Glutamatergic neuron (in vitro differentiated cells): Measurements from ENCODE around the gene EVC. TPM values are rescaled to one million over a fixed set of nuclear protein-coding genes. Genes with fewer than 3 reads are reported as not detected.

Experiments
- DNase-seq: peaks from one replicate; pipeline ENCODE4 v3.0.0; 2022
- H3K27ac Mint-ChIP-seq: one replicate; pipeline ENCODE4 v1.8.0; 2020; ENCODE audit warnings: mild to moderate bottlenecking, mixed read lengths, inconsistent platforms; ENCODE audit not compliant: unreplicated experiment
- H3K27me3 Mint-ChIP-seq: one replicate; pipeline ENCODE4 v1.8.0; 2020; ENCODE audit warnings: mild to moderate bottlenecking, moderate library complexity, mixed read lengths, inconsistent platforms; ENCODE audit not compliant: unreplicated experiment
- H3K36me3 Mint-ChIP-seq: one replicate; pipeline ENCODE4 v1.8.0; 2020; ENCODE audit warnings: mild to moderate bottlenecking, mixed read lengths, inconsistent platforms; ENCODE audit not compliant: unreplicated experiment
- H3K4me1 Mint-ChIP-seq: one replicate; pipeline ENCODE4 v1.8.0; 2020; ENCODE audit warnings: mild to moderate bottlenecking, low read depth, mixed read lengths, inconsistent platforms; ENCODE audit not compliant: unreplicated experiment
- H3K4me3 Mint-ChIP-seq: one replicate; pipeline ENCODE4 v1.8.0; 2020; ENCODE audit warnings: mild to moderate bottlenecking, mixed read lengths, inconsistent platforms; ENCODE audit not compliant: unreplicated experiment
- H3K9me3 Mint-ChIP-seq: one replicate; pipeline ENCODE4 v1.8.0; 2020; ENCODE audit warnings: mild to moderate bottlenecking, moderate library complexity, mixed read lengths, inconsistent platforms; ENCODE audit not compliant: unreplicated experiment
- total RNA-seq: library from RNA; stranded (reverse); fragmentation: NEBNext Ultra II Directional; extraction: Animal tissue kit (Norgen Biotek cat#: 25700); gene quantifications from one replicate; pipeline ENCODE4 v1.2.1, GENCODE V29; 2021; ENCODE audit not compliant: unreplicated experiment
- TF ChIP-seq, protein P1 (sequence below): fragments of 200-600 bp; sonication (generic); IDR thresholded peaks from one replicate; pipeline ENCODE4 v1.5.0; 2021; ENCODE audit not compliant: partially characterized antibody, unreplicated experiment

The EVC gene
- total RNA-seq, 1 donor from 2014 or later: 6.7 TPM

DNA sequence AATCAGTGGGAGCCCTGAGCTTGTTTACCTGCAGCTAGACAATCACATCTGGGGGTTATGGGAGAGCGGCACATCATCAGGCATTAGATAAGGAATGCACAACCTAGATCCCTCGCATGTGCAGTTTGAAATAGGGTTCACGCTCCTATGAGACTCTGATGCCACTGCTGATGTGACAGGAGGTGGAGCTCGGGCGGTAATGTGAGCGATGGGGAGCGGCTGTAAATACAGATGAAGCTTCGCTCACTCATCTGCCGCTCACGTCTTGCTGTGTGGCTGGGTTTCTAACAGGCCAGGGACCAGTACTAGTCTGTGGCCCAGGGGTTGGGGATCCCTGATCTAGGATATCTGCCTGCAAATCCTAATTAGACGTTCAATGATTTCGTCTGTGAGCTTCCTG, 91.6 kb downstream of the EVC start:
- no peak for DNase-seq
- TF ChIP-seq, protein P1, sequence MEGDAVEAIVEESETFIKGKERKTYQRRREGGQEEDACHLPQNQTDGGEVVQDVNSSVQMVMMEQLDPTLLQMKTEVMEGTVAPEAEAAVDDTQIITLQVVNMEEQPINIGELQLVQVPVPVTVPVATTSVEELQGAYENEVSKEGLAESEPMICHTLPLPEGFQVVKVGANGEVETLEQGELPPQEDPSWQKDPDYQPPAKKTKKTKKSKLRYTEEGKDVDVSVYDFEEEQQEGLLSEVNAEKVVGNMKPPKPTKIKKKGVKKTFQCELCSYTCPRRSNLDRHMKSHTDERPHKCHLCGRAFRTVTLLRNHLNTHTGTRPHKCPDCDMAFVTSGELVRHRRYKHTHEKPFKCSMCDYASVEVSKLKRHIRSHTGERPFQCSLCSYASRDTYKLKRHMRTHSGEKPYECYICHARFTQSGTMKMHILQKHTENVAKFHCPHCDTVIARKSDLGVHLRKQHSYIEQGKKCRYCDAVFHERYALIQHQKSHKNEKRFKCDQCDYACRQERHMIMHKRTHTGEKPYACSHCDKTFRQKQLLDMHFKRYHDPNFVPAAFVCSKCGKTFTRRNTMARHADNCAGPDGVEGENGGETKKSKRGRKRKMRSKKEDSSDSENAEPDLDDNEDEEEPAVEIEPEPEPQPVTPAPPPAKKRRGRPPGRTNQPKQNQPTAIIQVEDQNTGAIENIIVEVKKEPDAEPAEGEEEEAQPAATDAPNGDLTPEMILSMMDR: no peak
- Mint-ChIP-seq H3K27me3 (peaks cover 13% of the 10 kb centered on the region), H3K27ac (no peak overlapping the region), H3K4me3 (no peak overlapping the region), H3K36me3 (no peaks in the 10 kb centered on the region), H3K4me1 (no peaks in the 10 kb centered on the region), H3K9me3 (peaks cover 11% of the 10 kb centered on the region)

DNA sequence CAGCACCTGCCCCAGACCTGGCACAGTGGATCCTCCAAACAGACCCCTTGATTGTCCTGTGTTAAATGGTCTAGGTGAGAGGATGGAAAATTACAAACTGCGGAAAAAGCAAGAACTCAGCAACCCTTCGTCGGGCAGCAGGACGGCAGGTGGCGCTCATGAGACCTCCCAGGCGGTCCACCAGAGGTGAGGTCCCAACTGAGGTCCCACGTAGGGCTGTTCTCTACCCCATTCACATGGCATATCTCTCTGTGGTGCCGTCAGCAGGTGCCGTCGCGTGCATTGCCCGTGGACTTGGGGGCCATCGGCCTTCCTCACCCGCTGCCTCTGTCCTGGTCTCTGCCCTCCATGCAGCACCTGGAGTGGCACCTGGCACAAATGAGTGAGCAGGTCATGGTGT, 93.7 kb downstream of the EVC start:
- peaks cover 12% of the 10 kb centered on the region for H3K27me3 Mint-ChIP-seq
- no peak overlapping the region for H3K27ac Mint-ChIP-seq
- TF ChIP-seq, protein P1: no peak
- peaks cover 11% of the 10 kb centered on the region for H3K4me1 Mint-ChIP-seq
- H3K4me3 Mint-ChIP-seq: no peak overlapping the region
- no peak for DNase-seq
- peaks cover 12% of the 10 kb centered on the region for H3K9me3 Mint-ChIP-seq
- no peaks in the 10 kb centered on the region for H3K36me3 Mint-ChIP-seq

DNA sequence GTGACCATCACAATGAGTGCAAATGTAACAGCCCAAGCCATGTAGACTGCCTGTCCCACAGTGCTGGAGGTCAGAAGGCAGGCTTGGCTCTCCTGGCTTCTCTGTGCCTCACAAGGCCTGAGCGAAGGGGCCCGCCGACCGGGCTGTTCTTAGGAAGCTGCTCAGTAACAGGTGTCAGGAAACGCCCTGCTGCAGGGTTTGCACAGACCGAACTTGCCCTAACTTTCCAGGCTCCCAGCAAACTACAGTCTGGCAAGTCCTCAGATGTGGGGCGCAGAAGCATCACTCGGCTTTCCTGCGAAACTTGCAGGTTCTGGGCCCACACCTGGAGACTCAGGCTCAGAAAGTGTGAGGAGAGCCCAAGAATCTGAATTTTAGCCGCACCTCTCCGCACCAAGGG, 94.3 kb downstream of the EVC start:
- no peaks in the 10 kb centered on the region for H3K36me3 Mint-ChIP-seq
- TF ChIP-seq, protein P1: no peak
- peaks cover 11% of the 10 kb centered on the region for H3K4me1 Mint-ChIP-seq
- no peak overlapping the region for H3K4me3 Mint-ChIP-seq
- no peak overlapping the region for H3K27ac Mint-ChIP-seq
- H3K9me3 Mint-ChIP-seq: peaks cover 14% of the 10 kb centered on the region
- H3K27me3 Mint-ChIP-seq: peaks cover 11% of the 10 kb centered on the region
- no peak for DNase-seq

DNA sequence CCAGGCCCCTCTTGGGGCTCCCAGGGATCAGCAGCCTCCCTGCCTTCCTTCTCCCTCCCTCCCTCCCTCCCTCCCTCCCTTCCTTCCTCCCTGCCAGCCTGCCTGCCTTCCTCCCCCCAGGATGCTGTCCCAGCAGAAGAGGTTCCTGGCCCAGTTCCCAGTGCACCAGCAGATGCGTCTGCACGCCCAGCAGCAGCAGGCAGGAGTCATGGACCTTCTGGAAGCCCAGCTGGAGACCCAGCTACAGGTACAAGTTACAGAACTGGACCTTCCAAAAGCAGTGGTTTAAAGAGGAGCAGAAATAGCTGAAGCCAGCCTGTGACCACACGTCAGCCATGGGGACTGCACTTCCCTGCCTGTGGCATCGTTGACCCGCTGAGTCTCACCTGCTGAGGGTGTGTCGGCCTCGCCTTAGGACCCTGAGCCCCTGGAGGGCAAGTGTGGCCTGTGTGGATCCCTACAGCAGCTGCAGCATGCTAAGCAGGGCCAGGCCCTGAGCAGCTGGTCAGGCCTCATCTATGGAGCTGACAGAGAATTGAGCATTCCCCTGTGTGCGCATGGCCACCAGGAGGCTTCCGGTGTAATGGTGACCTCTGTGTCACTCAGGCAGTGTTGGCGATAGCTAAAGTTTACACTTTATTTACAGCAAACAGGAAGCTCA, 97.2 kb downstream of the EVC start:
- H3K36me3 Mint-ChIP-seq: no peaks in the 10 kb centered on the region
- DNase-seq: peak; percentile 59
- H3K9me3 Mint-ChIP-seq: peaks cover 21% of the 10 kb centered on the region
- H3K4me1 Mint-ChIP-seq: peaks cover 11% of the 10 kb centered on the region
- TF ChIP-seq, protein P1: peak; percentile 46
- H3K27me3 Mint-ChIP-seq: peaks cover 17% of the 10 kb centered on the region
- no peak overlapping the region for H3K4me3 Mint-ChIP-seq
- peak overlapping the region; percentile 59 for H3K27ac Mint-ChIP-seq

DNA sequence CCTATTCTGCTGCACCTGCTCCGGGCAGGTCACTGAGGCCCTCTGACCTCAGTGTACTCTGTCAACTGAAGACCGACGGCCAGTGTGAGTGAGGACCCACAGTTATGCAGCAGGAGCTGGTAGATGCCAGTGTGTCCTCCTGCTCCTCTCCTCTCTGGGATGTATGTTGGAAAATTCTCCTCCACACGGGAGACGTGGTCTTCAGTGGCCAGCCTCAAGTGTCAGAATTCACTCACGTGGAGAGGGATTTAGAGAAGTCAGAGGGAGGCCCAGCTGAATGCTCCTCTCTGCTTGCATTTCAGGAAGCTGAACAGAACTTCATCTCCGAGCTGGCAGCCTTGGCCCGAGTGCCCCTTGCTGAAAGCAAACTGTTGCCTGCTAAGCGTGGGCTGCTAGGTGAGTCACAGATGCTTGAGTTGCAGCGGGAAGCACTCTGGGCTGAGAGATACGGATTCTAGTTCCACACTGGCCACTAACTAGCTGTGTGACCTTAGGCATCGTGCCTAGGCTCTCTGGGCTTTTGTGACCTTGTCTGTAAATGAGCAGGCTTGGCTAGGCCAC, 98.3 kb downstream of the EVC start:
- DNase-seq: no peak
- Mint-ChIP-seq H3K4me3 (no peak overlapping the region), H3K27me3 (peaks cover 25% of the 10 kb centered on the region), H3K36me3 (peaks cover 4% of the 10 kb centered on the region), H3K4me1 (peaks cover 14% of the 10 kb centered on the region), H3K27ac (no peak overlapping the region), H3K9me3 (peaks cover 23% of the 10 kb centered on the region)
- TF ChIP-seq, protein P1: no peak
